NCI-H345 treated with DMSO at 0.1 percent for 48 hours (cell line): Measurements from ENCODE around the gene FBXO15.

Experiments used
- DNase-seq: peaks from one replicate; lab custom pipeline; 2025; ENCODE audit not compliant: unreplicated experiment; lab: John Stamatoyannopoulos, UW

Gene FBXO15

GRCh38 chr18:74066018-74066417 is 81.6 kb downstream of the FBXO15 start:
- no peak for DNase-seq

GRCh38 chr18:74065366-74065765 is 82.3 kb downstream of the FBXO15 start:
- DNase-seq = no peak

- DNase-seq = no peak
Measured at GRCh38 chr18:74064510-74064909, 83.1 kb downstream of the FBXO15 start.

- no peak for DNase-seq
Measured at GRCh38 chr18:74063557-74063956, 84.1 kb downstream of the FBXO15 start.

- DNase-seq = no peak
Measured at GRCh38 chr18:74063023-74063422, 84.6 kb downstream of the FBXO15 start.

- DNase-seq = no peak
Measured at GRCh38 chr18:74062037-74062436, 85.6 kb downstream of the FBXO15 start.

GRCh38 chr18:74060579-74060978 is 87.1 kb downstream of the FBXO15 start:
- DNase-seq = no peak

- no peak for DNase-seq
Measured at GRCh38 chr18:74050807-74051206, 96.8 kb downstream of the FBXO15 start.

DNA sequence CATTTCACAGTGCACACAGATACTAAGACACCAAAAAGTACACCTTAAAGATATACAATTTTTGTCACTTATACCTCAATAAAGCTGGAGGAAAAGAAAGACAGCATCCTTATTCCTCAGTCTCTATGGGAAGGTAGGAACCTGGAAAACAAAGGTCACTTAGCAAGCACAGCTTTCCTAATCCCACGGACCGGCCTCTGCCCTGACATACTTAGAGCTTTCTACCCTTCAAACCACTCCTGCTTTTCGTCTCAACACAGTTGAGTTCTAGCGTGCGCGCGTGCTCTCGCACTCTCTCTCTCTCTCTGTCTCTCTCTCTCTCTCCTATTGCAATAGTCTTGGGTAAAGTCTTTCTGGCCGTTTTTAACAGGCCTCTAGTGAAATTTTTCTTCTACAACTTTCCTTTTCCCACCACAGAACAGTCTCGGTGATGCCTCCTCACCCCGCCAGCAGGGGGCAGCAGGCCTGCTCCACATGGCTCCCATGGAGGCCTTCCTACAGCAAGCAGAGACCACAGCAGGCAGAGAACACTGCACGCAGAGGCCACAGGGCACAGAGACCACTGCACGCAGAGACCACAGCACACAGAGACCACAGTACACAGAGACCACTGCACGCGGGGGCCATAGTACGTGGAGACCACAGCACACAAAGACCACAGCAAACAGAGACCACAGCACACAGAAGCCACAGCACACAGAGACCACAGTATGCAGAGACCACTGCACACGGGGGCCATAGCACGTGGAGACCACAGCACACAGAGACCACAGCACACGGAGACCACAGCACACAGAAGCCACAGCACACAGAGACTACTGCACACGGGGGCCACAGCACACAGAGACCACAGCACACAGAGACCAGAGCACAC is 106.9 kb downstream of the FBXO15 start:
- DNase-seq = no peak

DNA sequence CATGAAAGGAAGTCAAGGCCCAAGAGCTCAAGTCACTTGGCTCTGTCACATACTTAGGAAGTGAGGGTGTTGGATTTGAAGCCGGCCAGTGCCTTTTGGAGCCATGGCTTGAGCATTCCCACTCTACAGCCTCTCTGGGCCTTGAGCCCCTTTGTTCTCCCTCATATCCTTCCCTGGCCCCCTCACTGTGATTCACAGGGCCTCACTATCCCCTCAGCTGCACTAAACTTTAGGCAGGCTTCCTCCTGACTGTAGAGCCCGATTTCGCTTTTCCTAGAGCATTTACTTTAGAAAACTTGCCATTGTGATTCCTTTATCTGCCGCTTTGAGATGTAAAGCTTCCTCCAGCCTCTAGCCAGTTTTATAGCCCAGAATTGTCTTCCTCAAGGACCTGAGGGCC is 107.6 kb downstream of the FBXO15 start:
- DNase-seq = no peak

DNA sequence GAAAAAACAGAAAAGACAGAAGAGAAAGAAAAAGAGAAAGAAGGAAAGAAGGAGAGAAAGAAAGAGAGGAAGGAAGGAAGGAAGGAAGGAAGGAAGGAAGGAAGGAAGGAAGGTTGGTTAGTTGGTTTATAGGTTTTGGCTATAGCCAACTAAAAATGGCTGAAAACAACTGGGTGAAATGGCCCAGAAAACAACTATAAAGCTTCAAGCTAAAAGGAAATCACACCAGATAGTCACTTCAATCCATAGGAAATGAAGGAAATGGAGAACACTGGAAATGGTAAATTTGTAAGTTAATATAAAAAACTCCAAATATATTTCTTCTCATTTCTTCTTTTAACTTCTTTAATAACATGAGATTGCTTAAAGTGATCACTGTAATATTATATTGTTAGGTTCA is 118.5 kb downstream of the FBXO15 start:
- no peak for DNase-seq
